GM12874 (cell line): Measurements from ENCODE around the gene EML6.

ENCODE experiments used
- TF ChIP-seq, protein P1 (sequence below): IDR thresholded peaks from 2 replicates; pipeline ENCODE4 v1.5.1; 2011; ENCODE audit warnings: low read depth, mild to moderate bottlenecking, control low read depth, low read length, moderate library complexity; ENCODE audit not compliant: insufficient read depth

EML6 gene

DNA sequence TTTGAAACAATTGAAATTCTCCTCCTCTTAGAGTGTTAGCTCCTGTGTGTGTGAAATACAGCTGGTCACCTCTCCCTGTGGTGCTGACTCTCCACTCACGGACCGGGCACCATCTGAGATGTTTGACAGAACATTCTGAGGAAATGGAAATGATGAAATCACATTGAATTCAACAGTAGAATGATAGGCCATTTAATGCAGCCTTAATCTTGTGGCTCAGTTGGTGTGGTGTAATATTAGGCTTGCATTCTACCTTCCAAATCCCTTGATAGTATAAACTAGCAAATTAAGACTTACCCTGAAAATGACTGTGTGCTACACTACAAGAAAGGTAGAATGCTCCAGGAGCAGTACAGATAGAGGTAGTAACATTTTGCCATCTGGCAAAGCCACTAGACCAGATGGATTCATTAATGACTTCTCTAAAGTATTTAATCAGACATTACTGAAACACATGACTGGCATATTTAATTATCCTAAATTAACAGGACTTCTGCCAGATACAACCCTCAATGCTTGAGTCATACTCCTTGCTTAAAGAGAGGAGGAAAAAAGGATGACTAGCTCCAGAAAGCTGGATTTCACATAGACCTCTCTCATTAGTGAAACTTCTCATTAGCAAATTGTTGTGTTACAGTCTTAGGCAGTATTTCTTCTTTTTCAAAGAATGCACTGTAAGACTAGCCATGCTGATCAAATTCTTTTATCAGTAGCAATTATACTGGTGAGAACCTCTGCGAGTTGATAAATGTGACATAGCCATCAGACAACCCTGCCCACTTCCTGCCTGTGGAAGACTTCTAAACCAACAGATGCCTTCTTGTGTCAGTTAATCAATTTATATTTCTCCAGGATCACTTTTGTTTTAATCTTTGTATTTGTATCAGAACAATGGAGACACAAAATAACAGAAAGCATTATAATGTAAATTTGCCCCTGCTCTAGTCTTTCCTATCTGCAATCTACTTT lies 80.6 kb downstream of the EML6 start:
- TF ChIP-seq, protein P1, sequence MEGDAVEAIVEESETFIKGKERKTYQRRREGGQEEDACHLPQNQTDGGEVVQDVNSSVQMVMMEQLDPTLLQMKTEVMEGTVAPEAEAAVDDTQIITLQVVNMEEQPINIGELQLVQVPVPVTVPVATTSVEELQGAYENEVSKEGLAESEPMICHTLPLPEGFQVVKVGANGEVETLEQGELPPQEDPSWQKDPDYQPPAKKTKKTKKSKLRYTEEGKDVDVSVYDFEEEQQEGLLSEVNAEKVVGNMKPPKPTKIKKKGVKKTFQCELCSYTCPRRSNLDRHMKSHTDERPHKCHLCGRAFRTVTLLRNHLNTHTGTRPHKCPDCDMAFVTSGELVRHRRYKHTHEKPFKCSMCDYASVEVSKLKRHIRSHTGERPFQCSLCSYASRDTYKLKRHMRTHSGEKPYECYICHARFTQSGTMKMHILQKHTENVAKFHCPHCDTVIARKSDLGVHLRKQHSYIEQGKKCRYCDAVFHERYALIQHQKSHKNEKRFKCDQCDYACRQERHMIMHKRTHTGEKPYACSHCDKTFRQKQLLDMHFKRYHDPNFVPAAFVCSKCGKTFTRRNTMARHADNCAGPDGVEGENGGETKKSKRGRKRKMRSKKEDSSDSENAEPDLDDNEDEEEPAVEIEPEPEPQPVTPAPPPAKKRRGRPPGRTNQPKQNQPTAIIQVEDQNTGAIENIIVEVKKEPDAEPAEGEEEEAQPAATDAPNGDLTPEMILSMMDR, result no peak

DNA sequence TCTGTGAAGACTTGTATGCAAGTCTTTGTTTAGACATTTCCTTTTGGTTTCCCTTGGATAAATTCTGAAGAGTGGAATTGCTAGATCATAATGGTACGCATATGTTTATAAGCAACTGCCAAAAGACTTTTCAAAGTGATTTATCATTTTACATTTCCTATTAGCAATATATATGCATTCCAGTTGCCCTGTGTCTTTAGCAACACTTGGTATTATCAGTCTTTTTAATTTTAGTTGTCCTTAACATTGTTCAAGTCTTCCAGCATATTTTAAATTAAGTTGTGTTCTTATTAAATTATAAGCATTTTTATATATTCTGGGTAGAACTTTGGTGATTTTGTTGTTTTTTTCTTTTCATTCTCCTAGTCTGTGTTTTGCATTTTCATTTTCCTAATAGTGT lies 81.8 kb downstream of the EML6 start:
- TF ChIP-seq, protein P1, result no peak

DNA sequence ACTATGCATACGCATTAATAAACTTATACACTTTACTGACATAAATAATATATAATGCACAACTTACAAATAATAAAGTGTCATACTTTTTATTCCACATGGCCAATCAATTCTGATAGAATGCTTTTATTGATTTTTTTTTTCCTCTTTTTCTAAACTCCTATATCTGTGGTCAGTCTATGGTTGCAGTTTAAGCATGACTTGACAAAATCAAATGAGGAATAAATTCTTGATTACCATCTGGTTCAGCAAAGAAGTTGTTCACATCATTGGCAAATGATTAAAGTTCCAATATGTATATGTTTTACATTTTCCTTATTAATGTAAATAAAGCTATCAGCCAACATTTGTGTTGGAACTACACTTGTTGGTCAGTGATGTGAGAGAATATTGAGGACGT lies 83.5 kb downstream of the EML6 start:
- TF ChIP-seq, protein P1, result no peak

DNA sequence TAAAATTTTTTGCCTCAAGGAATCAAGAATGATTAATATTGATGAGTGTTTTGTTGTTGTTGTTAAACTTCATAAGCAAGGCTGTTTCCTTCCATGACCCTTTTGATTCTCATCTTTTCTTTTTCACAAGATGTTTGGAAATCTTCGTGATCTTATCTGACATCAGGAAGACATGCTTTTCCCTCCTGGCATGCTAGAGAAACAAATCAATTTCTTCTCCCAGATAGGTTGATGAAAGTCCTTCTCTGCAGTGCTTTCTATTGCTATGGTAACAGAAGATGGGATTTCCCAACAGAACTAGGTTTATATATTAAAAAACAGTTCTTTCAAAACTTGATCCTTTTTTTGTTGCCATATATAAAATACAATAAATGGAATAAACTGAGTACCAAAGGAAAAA lies 85.2 kb downstream of the EML6 start:
- TF ChIP-seq, protein P1, result no peak

DNA sequence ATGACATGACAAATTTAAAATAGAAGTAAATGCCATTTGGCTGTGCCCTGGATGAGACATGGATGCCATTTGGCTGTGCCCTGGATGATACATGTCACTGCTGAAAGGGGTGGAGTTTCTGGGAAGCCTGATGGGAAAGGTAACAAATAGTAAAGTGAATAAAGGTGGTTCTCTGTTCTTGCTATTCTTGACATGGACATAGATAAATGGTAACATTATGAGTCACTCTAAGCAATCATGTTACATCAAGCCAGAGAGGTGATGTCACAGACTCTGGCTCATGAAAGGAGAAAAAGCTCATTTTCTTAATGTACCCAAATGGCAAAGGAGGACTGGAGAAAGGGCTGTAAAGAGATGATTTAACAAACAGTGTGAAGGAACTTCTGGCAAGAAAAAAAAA lies 86.4 kb downstream of the EML6 start:
- TF ChIP-seq, protein P1, result no peak

DNA sequence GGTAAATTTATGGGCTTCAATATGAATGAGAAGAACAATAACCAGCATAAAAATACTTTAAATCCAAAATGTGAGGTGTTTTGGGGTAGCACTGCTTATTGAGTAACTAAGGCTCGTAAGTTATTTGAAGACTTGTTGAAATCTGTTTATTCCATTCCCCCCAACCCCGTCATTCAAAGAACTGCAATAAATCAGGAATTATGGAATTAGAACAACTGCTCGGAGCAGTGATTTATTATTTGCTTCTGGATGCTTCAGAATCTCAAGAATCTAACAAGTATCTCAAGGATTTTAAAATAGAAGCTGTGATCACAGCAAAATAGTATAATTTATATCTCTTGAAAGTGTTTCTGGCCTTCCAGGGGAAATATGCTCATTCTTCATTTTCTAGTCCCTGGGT lies 86.8 kb downstream of the EML6 start:
- TF ChIP-seq, protein P1, result no peak

DNA sequence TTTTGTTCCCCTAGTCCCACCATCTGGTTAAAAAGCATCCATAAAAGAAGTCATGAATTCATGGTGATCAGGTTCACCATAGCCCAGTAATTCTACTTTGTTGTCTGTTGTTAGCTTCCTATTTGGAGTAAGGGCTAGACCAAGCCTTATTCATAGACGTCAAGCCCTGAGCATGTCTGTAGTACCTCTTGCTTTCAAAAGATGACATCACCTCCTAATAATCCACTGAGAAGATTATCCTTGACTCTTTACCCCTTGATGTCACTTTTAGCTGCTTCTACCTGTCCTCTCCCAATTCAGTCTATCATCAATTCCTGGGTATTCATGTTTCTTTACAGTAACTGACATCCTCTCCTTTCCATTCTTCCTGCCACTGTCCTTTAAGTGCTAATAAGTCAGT lies 90.1 kb downstream of the EML6 start:
- TF ChIP-seq, protein P1, result no peak
